ENCODE measurements around the gene SCAPER.

SCAPER gene

DNA sequence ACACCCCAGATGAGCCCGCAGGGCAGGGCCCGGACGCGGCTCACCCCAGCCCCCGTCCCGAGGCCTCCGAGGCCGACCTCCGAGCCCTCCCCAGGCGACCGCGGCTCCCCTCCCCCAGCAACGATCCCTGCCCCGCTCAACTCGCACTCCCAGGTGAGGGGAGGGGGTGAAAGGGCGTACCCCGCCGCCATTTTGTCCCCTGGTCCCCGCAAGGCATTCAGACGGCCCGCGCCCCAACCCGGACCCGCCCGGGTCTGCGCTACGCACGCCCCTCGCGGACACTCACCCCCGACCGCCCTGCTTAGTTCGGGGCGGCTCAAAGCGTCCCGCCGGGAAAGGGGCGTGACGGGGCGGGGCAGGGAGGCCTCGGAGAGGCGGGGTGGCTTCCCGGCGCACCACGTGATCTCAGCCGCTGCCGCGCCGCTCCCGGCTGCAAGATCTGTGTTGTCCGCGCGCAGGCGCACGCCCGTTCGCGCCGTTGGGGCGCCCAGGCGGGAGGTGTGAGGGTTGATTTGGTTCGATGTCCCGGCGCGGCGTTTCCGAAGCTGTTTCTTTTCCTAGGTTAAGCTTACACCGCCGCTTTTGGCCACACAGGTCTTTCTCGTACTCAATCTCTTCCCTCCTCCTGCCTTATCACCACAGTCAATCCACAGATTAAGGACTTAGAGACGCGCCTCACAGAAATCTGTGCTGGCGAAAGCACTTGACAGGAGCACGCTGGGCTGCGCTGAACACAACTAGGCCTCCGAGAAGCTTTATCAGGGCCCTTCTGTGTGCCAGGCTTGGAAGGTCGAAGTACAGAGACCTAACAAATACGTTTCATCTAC, at the start of gene SCAPER:
SCAPER (minus strand) TSS at position 328 of the 827 bp plus-strand sequence. CDS start 21,523 bp downstream, outside the sequence.
- Histone ChIP-seq H3K4me3 (ENCODE audit: low read length) (peak within 1 kb of the TSS; percentile 86), H3K9me3 (ENCODE audit: control insufficient read depth, low read length) (no peaks in the 10 kb centered on the region), H3K9ac (ENCODE audit: low read length) (peak within 1 kb of the TSS; percentile 85), H3K27me3 (replicated peaks; ENCODE audit: control insufficient read depth, insufficient read depth, low read length) (no peaks in the 10 kb centered on the region), H3K4me1 (ENCODE audit: control insufficient read depth, insufficient read depth, low read length) (peaks cover 27% of the 10 kb centered on the region), H3K36me3 (ENCODE audit: control insufficient read depth, insufficient read depth, low read length, severe bottlenecking) (no peaks in the 10 kb centered on the region)
- DNase-seq (ENCODE audit: low read depth): peak; percentile 96

DNA sequence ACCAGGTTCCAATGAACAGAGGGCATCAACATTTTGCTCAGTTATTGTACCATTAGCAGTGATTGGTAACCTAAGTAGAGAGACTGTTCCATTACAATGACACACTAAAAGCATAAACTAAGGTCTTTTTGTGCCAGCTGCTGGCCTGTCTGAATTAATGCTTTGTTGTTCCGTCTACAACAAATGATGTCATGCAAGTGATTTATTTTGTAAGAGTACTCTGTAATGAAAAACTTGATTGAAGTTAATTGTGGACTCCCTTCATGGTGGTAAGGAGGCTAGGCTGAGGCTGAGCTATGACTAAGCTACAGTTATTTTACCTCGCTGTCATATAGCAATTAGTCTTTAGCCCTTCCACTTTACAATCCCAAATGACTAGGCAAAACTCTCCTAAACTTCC, 49.6 kb upstream of the SCAPER start:
- Histone ChIP-seq H3K4me3 (ENCODE audit: low read length) (no peak overlapping the region), H3K9ac (ENCODE audit: low read length) (no peak overlapping the region), H3K9me3 (ENCODE audit: control insufficient read depth, low read length) (no peaks in the 10 kb centered on the region), H3K36me3 (ENCODE audit: control insufficient read depth, insufficient read depth, low read length, severe bottlenecking) (peaks cover 10% of the 10 kb centered on the region), H3K4me1 (ENCODE audit: control insufficient read depth, insufficient read depth, low read length) (peaks cover 5% of the 10 kb centered on the region), H3K27me3 (replicated peaks; ENCODE audit: control insufficient read depth, insufficient read depth, low read length) (no peaks in the 10 kb centered on the region)
- no peak for DNase-seq (ENCODE audit: low read depth)

- H3K4me3 ChIP-seq (ENCODE audit: low read length): no peak overlapping the region
- H3K27me3 ChIP-seq (replicated peaks; ENCODE audit: control insufficient read depth, insufficient read depth, low read length): no peaks in the 10 kb centered on the region
- DNase-seq (ENCODE audit: low read depth): no peak
- H3K4me1 ChIP-seq (ENCODE audit: control insufficient read depth, insufficient read depth, low read length): peaks cover 5% of the 10 kb centered on the region
- peaks cover 19% of the 10 kb centered on the region for H3K36me3 ChIP-seq (ENCODE audit: control insufficient read depth, insufficient read depth, low read length, severe bottlenecking)
- H3K9ac ChIP-seq (ENCODE audit: low read length): no peak overlapping the region
- H3K9me3 ChIP-seq (ENCODE audit: control insufficient read depth, low read length): no peaks in the 10 kb centered on the region
Observed at GRCh38 chr15:76953913-76954312, 48.8 kb upstream of the SCAPER start.

- no peak overlapping the region for H3K4me3 ChIP-seq (ENCODE audit: low read length)
- H3K4me1 ChIP-seq (ENCODE audit: control insufficient read depth, insufficient read depth, low read length): peaks cover 5% of the 10 kb centered on the region
- DNase-seq (ENCODE audit: low read depth): no peak
- no peaks in the 10 kb centered on the region for H3K27me3 ChIP-seq (replicated peaks; ENCODE audit: control insufficient read depth, insufficient read depth, low read length)
- H3K9ac ChIP-seq (ENCODE audit: low read length): no peak overlapping the region
- H3K9me3 ChIP-seq (ENCODE audit: control insufficient read depth, low read length): no peaks in the 10 kb centered on the region
- H3K36me3 ChIP-seq (ENCODE audit: control insufficient read depth, insufficient read depth, low read length, severe bottlenecking): peaks cover 34% of the 10 kb centered on the region
Observed at GRCh38 chr15:76951220-76951619, 46.1 kb upstream of the SCAPER start.

DNA sequence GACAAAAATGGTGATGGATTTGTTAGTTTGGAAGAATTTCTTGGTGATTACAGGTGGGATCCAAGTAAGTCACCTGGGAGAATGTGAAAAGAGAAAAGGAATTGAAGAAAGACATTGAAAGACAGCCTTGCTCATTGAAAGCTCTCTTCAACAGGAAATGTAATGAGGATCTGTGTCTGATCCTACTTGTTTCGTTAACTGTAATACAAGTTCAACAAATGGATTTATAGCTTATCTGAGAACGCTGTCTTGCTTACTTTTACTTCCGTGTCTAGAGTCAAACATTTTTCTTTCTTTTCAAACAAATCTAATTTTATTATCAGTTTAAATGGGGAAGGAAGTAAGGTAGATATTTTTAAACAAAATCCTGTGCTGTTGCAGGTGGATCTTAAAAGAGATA, 42.3 kb upstream of the SCAPER start:
- no peaks in the 10 kb centered on the region for H3K4me1 ChIP-seq (ENCODE audit: control insufficient read depth, insufficient read depth, low read length)
- DNase-seq (ENCODE audit: low read depth): no peak
- H3K27me3 ChIP-seq (replicated peaks; ENCODE audit: control insufficient read depth, insufficient read depth, low read length): no peaks in the 10 kb centered on the region
- no peak overlapping the region for H3K4me3 ChIP-seq (ENCODE audit: low read length)
- H3K9me3 ChIP-seq (ENCODE audit: control insufficient read depth, low read length): no peaks in the 10 kb centered on the region
- peaks cover 47% of the 10 kb centered on the region for H3K36me3 ChIP-seq (ENCODE audit: control insufficient read depth, insufficient read depth, low read length, severe bottlenecking)
- H3K9ac ChIP-seq (ENCODE audit: low read length): no peak overlapping the region

DNA sequence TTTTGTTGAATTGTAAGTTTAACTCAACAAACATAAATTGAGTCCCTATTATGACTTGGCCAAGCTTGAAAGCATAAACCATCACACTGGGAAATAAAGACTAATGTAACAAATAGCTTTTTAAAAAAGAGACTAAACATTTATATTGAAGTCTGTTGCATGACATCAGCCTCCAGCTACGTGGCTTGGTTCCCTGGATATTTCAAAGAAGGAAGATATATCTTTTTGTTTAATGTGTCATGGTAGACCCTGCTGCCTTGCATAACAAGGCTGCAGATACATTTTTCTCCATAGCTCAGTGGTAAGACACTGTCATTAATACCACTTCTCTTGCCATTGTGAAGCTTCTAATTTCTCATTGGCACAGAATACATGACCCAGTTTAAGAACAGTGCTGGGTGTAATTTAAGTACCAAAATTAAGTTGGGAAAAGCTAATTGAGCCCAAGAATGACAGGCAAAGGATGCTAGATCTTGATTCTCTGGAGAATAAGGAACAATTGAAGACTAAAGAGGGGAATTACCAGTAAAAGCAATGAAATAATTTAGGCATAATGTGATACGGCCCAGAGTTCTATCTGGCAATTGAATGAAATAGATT, 40.5 kb upstream of the SCAPER start:
- H3K9ac ChIP-seq (ENCODE audit: low read length): no peak overlapping the region
- H3K4me1 ChIP-seq (ENCODE audit: control insufficient read depth, insufficient read depth, low read length): no peaks in the 10 kb centered on the region
- no peaks in the 10 kb centered on the region for H3K27me3 ChIP-seq (replicated peaks; ENCODE audit: control insufficient read depth, insufficient read depth, low read length)
- H3K9me3 ChIP-seq (ENCODE audit: control insufficient read depth, low read length): no peaks in the 10 kb centered on the region
- H3K36me3 ChIP-seq (ENCODE audit: control insufficient read depth, insufficient read depth, low read length, severe bottlenecking): peaks cover 41% of the 10 kb centered on the region
- no peak overlapping the region for H3K4me3 ChIP-seq (ENCODE audit: low read length)
- DNase-seq (ENCODE audit: low read depth): peak; percentile 17

GRCh38 chr15:76942331-76942730, 37.2 kb upstream of the SCAPER start:
- no peak overlapping the region for H3K4me3 ChIP-seq (ENCODE audit: low read length)
- no peak overlapping the region for H3K9ac ChIP-seq (ENCODE audit: low read length)
- no peak for DNase-seq (ENCODE audit: low read depth)
- H3K9me3 ChIP-seq (ENCODE audit: control insufficient read depth, low read length): no peaks in the 10 kb centered on the region
- H3K27me3 ChIP-seq (replicated peaks; ENCODE audit: control insufficient read depth, insufficient read depth, low read length): no peaks in the 10 kb centered on the region
- H3K4me1 ChIP-seq (ENCODE audit: control insufficient read depth, insufficient read depth, low read length): peaks cover 6% of the 10 kb centered on the region
- H3K36me3 ChIP-seq (ENCODE audit: control insufficient read depth, insufficient read depth, low read length, severe bottlenecking): peaks cover 20% of the 10 kb centered on the region

DNA sequence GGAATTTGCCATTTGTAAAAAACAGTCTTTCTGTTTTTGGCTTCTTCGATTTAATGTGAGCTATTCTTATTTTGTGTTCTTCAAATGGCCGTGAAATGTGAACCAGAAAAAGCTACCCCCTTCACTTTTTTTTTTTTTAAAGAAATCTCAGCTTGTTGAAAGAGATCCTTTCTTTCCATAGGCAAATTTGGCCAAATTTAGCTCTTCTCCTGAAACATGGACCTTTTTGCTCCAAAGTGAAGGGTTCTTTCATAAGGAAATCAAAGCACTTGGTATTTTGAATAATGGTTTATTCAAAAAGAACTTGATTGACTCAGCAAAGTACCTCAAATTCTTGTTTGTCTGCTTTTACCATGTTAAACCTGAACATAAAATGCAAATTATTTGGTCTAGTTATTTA, 36.5 kb upstream of the SCAPER start:
- no peak for DNase-seq (ENCODE audit: low read depth)
- Histone ChIP-seq H3K4me1 (ENCODE audit: control insufficient read depth, insufficient read depth, low read length) (peaks cover 9% of the 10 kb centered on the region), H3K36me3 (ENCODE audit: control insufficient read depth, insufficient read depth, low read length, severe bottlenecking) (peaks cover 23% of the 10 kb centered on the region), H3K9me3 (ENCODE audit: control insufficient read depth, low read length) (no peaks in the 10 kb centered on the region), H3K4me3 (ENCODE audit: low read length) (no peak overlapping the region), H3K9ac (ENCODE audit: low read length) (no peak overlapping the region), H3K27me3 (replicated peaks; ENCODE audit: control insufficient read depth, insufficient read depth, low read length) (no peaks in the 10 kb centered on the region)

DNA sequence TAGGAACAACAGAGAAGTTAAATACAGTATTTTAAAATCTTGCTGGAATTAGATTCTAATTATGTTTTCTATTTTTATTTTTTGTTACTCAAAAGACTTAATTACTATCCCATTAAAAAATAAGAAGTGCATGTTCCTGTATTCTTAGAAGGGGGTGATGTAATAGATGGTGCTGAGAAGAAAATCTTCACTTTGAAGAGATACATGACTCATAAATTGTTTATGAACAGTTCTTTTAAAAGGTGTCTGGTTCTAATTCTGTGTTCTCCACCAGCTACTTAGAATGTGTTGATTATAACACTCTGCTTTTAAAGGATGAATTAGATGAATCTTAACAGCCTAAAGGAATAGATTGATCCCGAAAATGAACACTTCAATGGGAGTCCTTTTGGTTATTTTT, 34.6 kb upstream of the SCAPER start:
- H3K27me3 ChIP-seq (replicated peaks; ENCODE audit: control insufficient read depth, insufficient read depth, low read length): no peaks in the 10 kb centered on the region
- no peak overlapping the region for H3K9ac ChIP-seq (ENCODE audit: low read length)
- H3K4me3 ChIP-seq (ENCODE audit: low read length): no peak overlapping the region
- H3K36me3 ChIP-seq (ENCODE audit: control insufficient read depth, insufficient read depth, low read length, severe bottlenecking): peaks cover 34% of the 10 kb centered on the region
- peak; percentile 29 for DNase-seq (ENCODE audit: low read depth)
- peaks cover 13% of the 10 kb centered on the region for H3K4me1 ChIP-seq (ENCODE audit: control insufficient read depth, insufficient read depth, low read length)
- no peaks in the 10 kb centered on the region for H3K9me3 ChIP-seq (ENCODE audit: control insufficient read depth, low read length)

- H3K9me3 ChIP-seq (ENCODE audit: control insufficient read depth, low read length): no peaks in the 10 kb centered on the region
- no peak for DNase-seq (ENCODE audit: low read depth)
- H3K4me1 ChIP-seq (ENCODE audit: control insufficient read depth, insufficient read depth, low read length): peaks cover 13% of the 10 kb centered on the region
- no peaks in the 10 kb centered on the region for H3K27me3 ChIP-seq (replicated peaks; ENCODE audit: control insufficient read depth, insufficient read depth, low read length)
- H3K36me3 ChIP-seq (ENCODE audit: control insufficient read depth, insufficient read depth, low read length, severe bottlenecking): peaks cover 29% of the 10 kb centered on the region
- no peak overlapping the region for H3K9ac ChIP-seq (ENCODE audit: low read length)
- no peak overlapping the region for H3K4me3 ChIP-seq (ENCODE audit: low read length)
Observed at GRCh38 chr15:76938752-76939151, 33.6 kb upstream of the SCAPER start.

GRCh38 chr15:76936671-76937070, 31.5 kb upstream of the SCAPER start:
- H3K27me3 ChIP-seq (replicated peaks; ENCODE audit: control insufficient read depth, insufficient read depth, low read length): no peaks in the 10 kb centered on the region
- H3K9me3 ChIP-seq (ENCODE audit: control insufficient read depth, low read length): no peaks in the 10 kb centered on the region
- DNase-seq (ENCODE audit: low read depth): no peak
- peaks cover 27% of the 10 kb centered on the region for H3K36me3 ChIP-seq (ENCODE audit: control insufficient read depth, insufficient read depth, low read length, severe bottlenecking)
- H3K4me3 ChIP-seq (ENCODE audit: low read length): no peak overlapping the region
- peaks cover 22% of the 10 kb centered on the region for H3K4me1 ChIP-seq (ENCODE audit: control insufficient read depth, insufficient read depth, low read length)
- no peak overlapping the region for H3K9ac ChIP-seq (ENCODE audit: low read length)
